Calu3 (cell line): ENCODE results near the gene CAMK1G. TPM values are rescaled to one million over a fixed set of nuclear protein-coding genes. Genes with fewer than 3 reads are reported as not detected.

Source experiments
- BruUV-seq: library from RNA; stranded (reverse); fragments of 400-500 nt; replicated peaks from 2 replicates; lab custom pipeline; 2021; lab: Mats Ljungman, UMichigan
- CTCF ChIA-PET: fragments of 300-600 bp; sonication (Branson Sonifier 250); formaldehyde crosslinking; loops from one replicate; lab custom pipeline; 2022; ENCODE audit warnings: antibody characterized with exemption; lab: Charles Lee
- DNase-seq: peaks from one replicate; pipeline ENCODE4 v3.0.0; 2022
- H3K27ac Mint-ChIP-seq: one replicate; pipeline ENCODE4 v1.8.0; 2022; ENCODE audit warnings: mixed read lengths; ENCODE audit not compliant: unreplicated experiment
- H3K27me3 Mint-ChIP-seq: one replicate; pipeline ENCODE4 v1.8.0; 2022; ENCODE audit warnings: mixed read lengths; ENCODE audit not compliant: unreplicated experiment
- H3K36me3 Mint-ChIP-seq: one replicate; pipeline ENCODE4 v1.8.0; 2022; ENCODE audit warnings: mild to moderate bottlenecking, moderate library complexity, mixed read lengths; ENCODE audit not compliant: insufficient read depth, unreplicated experiment
- H3K4me1 Mint-ChIP-seq: one replicate; pipeline ENCODE4 v1.8.0; 2022; ENCODE audit warnings: mild to moderate bottlenecking, low read depth, mixed read lengths; ENCODE audit not compliant: unreplicated experiment
- H3K4me3 Mint-ChIP-seq: one replicate; pipeline ENCODE4 v1.8.0; 2022; ENCODE audit warnings: mild to moderate bottlenecking, low read depth, moderate library complexity, mixed read lengths; ENCODE audit not compliant: unreplicated experiment
- H3K9me3 Mint-ChIP-seq: one replicate; pipeline ENCODE4 v1.8.0; 2022; ENCODE audit warnings: low read depth, mixed read lengths; ENCODE audit not compliant: unreplicated experiment
- CTCF ChIP-seq: fragments of 200-600 bp; IDR thresholded peaks from one replicate; pipeline ENCODE4 v1.8.0; 2022; ENCODE audit warnings: antibody characterized with exemption; ENCODE audit not compliant: unreplicated experiment
- intact Hi-C: fragments of 100-400 bp; cut with micrococcal nuclease; formaldehyde crosslinking; loops from one replicate; pipeline ENCODE4 v1.10.0; 2022; ENCODE audit not compliant: unreplicated experiment
- total RNA-seq: library from RNA; stranded (reverse); gene quantifications from 2 replicates; pipeline ENCODE4 v1.2.3, GENCODE V29; 2022

Gene CAMK1G
- total RNA-seq, 1 experiment from 2014 or later = not detected

GRCh38 chr1:209627732-209628196, 44.2 kb downstream of the CAMK1G start:
- Mint-ChIP-seq H3K36me3 (peaks cover 73% of the 10 kb centered on the region), H3K4me3 (no peak overlapping the region), H3K27ac (peak overlapping the region; percentile 34), H3K27me3 (no peaks in the 10 kb centered on the region), H3K9me3 (no peaks in the 10 kb centered on the region), H3K4me1 (no peaks in the 10 kb centered on the region)
- no TSS peak for BruUV-seq
- peak; percentile 82 for DNase-seq
- CTCF ChIA-PET = interaction anchor here (0.9 to 1.7 kb wide), 2 partner anchors 27 to 58 kb away, joined by 3 to 5 read pairs; no protein-coding TSS in a partner anchor
- TF ChIP-seq CTCF = peak; percentile 88
- intact Hi-C loops = loop anchor here (5.0 kb wide), 1 partner anchor 50 kb away; no protein-coding TSS in a partner anchor

GRCh38 chr1:209628618-209629299, 45.2 kb downstream of the CAMK1G start:
- BruUV-seq = TSS peak; percentile 7
- no peak for TF ChIP-seq CTCF

GRCh38 chr1:209629621-209630382, 46.3 kb downstream of the CAMK1G start:
- Mint-ChIP-seq H3K9me3 (no peaks in the 10 kb centered on the region), H3K4me1 (peaks cover under 1% of the 10 kb centered on the region), H3K27me3 (no peaks in the 10 kb centered on the region), H3K36me3 (peaks cover 82% of the 10 kb centered on the region), H3K4me3 (no peak overlapping the region), H3K27ac (no peak overlapping the region)
- DNase-seq = no peak
- intact Hi-C loops = loop anchor here (5.0 kb wide), 1 partner anchor 53 kb away; no protein-coding TSS in a partner anchor
- TF ChIP-seq CTCF = no peak
- CTCF ChIA-PET = interaction anchor here (1.0 kb wide), 1 partner anchor 23 kb away, joined by 3 read pairs; no protein-coding TSS in a partner anchor
- no TSS peak for BruUV-seq

More at GRCh38 chr1:209628618-209629299, 45.2 kb downstream of the CAMK1G start:
- H3K4me3 Mint-ChIP-seq = no peak overlapping the region
- H3K9me3 Mint-ChIP-seq = no peaks in the 10 kb centered on the region
- CTCF ChIA-PET = interaction anchor here (1.0 kb wide), 1 partner anchor 24 kb away, joined by 3 read pairs; no protein-coding TSS in a partner anchor
- no peak for DNase-seq
- peaks cover 82% of the 10 kb centered on the region for H3K36me3 Mint-ChIP-seq
- H3K27me3 Mint-ChIP-seq = no peaks in the 10 kb centered on the region
- no peaks in the 10 kb centered on the region for H3K4me1 Mint-ChIP-seq
- intact Hi-C loops = loop anchor here (5.0 kb wide), 1 partner anchor 51 kb away; no protein-coding TSS in a partner anchor
- no peak overlapping the region for H3K27ac Mint-ChIP-seq

GRCh38 chr1:209630383-209631225, 47.1 kb downstream of the CAMK1G start:
- DNase-seq = no peak
- TF ChIP-seq CTCF = no peak
- Mint-ChIP-seq H3K27ac (no peak overlapping the region), H3K9me3 (no peaks in the 10 kb centered on the region), H3K4me3 (no peak overlapping the region), H3K4me1 (peaks cover 7% of the 10 kb centered on the region), H3K36me3 (peaks cover 83% of the 10 kb centered on the region), H3K27me3 (no peaks in the 10 kb centered on the region)
- CTCF ChIA-PET = interaction anchor here (1.2 to 1.7 kb wide), 2 partner anchors 12 to 19 kb away, joined by 4 to 6 read pairs; no protein-coding TSS in a partner anchor
- intact Hi-C loops = no loop called here
- BruUV-seq = no TSS peak
